ENCODE data around the gene EZH1.

GRCh38 chr17:42704837-42705494 lies 39.9 kb downstream of the EZH1 start:
- no peak for TF ChIP-seq POLR2A (IDR thresholded peaks at IDR 0.05; ENCODE audit: low read length)
- TF ChIP-seq GATA1 (IDR thresholded peaks at IDR 0.05; ENCODE audit: low read depth, low read length): no peak

Measured in erythroblast (primary cell).